Activated CD4-positive, alpha-beta T cell treated with anti-CD3 and anti-CD28 coated beads for 1 hour (primary cell): ENCODE data around the gene FGFR1OP2.
"Not testable (repeated sequence)": the region's sequence is repeated elsewhere in the genome, so short reads cannot be mapped to it uniquely, and the experiment has no call there.

ENCODE experiments used
- DNase-seq: peaks from one replicate; pipeline ENCODE4 v3.0.0-alpha.2; 2020

Gene FGFR1OP2

GRCh38 chr12:26937863-26938700 is at the start of gene FGFR1OP2, which contains the start of gene INTS13:
TSS of gene FGFR1OP2 (plus strand) at chr12:26938470. CDS start at chr12:26954159, 15,689 bp downstream.
TSS of gene INTS13 (minus strand) at chr12:26937981. CDS start at chr12:26936803, 1,178 bp downstream.
- DNase-seq = peak; percentile 92

- no peak for DNase-seq
Observed at GRCh38 chr12:26890784-26891183, 47.5 kb upstream of the FGFR1OP2 start.

DNA sequence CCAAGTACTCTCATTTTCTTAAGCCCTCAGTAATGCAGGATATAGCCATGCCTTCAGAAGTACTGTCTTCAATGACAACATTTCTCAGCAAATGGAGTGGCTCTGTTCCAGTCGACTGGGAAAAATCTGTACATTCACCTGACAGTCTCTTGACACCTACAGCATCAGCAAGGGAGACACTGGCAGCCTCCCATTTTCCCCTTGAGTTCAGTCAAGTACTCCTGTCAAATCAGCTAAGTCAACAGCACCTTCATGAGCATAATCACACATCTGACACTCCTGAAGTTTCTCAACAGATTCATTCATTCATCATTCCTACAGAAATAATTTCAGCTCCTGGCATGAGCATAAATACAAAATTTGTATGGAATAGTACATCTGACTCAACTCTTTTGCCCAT is 46.6 kb upstream of the FGFR1OP2 start:
- DNase-seq = no peak

DNA sequence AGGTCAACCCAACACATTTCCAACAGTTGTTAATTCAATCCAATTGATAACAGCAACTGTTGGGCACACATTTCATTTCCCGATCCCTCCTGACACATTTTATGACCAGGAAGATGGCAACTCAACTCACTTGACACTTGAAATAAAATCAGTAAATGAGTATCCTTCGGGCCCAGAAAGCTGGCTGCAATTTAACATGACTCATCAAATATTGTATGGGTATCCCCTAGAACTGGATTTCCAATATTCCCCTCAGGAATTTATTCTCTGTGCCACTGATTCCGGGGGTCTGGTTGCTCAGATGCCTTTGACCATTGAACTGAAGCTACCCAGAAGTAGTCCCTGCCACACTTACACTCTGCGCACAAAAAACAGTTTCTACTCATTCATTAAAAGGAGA is 42.6 kb upstream of the FGFR1OP2 start:
- DNase-seq = no peak

- no peak for DNase-seq
Observed at GRCh38 chr12:26896913-26897312, 41.4 kb upstream of the FGFR1OP2 start.

DNA sequence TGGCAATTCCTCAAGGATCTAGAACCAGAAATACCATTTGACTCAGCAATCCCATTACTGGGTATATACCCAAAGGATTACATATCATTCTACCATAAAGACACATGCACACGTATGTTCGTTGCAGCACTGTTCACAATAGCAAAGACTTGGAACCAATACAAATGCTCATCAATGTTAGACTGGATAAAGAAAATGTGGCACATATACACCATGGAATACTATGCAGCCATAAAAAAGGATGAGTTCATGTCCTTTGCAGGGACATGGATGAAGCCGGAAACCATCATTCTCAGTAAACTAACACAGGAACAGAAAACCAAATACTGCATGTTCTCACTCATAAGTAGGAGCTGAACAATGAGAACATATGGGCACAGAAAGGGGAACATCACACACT is 34.9 kb upstream of the FGFR1OP2 start:
- not testable (repeated sequence) for DNase-seq

- DNase-seq = no peak
Observed at GRCh38 chr12:26906024-26906423, 32.2 kb upstream of the FGFR1OP2 start.

DNA sequence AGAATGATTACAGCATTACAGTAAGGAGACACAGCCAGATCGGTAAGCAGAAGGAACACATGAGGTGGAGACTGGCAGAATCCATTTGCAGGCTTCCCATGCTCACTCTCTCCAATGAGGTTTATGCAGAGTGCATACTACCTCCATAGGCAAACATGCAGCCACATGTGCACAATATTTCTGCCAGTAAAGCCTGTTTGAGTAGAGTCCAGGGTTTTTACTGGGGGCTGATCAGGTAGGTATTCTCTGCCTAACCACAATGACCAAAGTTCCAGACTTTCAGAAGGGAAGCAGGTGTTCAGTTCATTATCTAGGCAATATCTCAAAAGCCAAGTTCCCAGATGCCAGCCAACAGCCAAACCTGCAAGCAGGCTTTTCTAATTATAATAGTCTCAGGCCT is 31.6 kb upstream of the FGFR1OP2 start:
- no peak for DNase-seq

DNA sequence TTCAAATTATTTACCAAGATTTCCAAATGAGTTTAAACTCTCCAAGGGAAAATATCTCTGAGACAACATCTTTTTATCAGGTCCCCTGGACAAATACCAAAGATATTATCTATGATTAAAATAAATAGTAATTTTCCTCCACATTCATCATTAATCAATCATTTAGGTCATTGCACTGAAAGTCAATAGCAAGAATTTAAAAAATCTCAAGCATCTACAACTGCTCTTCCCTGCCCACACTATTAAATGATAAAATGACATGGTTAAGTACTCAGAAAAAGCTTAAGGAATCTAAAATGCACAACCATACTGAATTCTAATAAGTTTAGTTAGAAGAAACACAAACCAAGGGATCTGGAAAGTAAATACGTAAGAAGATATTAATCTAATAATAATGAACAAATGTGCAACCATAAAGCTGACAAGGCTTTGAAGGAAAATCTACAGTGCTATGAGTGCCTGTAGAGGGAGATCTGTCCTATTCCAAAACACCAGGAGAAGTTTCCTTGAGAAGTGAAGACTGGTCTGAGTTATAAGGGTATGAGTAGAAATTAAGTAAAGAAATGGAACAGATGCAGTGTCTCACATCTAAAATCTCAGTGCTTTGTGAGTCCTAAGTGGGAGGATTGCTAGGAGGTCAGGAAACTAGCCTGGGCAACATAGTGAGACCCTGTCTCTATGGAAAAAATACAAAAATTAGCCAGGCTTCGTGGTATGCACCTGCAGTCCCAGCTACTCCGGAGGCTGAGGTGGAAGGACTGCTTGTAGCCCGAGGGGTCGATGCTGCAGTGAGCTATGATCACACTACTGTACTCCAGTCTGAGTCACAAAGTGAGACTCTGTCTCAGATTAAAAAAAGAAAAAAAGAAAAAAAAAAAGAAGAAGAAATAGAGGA is 19.7 kb upstream of the FGFR1OP2 start:
- DNase-seq = no peak

DNA sequence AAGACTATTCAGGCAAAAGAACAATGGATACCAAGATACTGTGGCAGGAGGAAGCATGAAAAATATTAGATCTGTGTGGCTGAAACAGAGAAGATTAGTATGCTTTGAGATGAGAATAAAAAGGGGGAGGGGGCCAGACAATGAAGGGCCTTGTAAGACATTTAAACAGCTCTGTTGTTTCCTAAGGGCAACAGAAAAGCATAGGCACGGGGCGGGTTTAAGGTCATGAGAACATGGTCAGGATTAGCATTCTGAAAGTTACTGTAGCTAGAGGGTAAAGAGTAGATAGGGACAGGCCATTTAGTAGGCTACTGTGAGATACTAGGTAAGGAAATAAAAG is 19.1 kb upstream of the FGFR1OP2 start:
- no peak for DNase-seq

DNA sequence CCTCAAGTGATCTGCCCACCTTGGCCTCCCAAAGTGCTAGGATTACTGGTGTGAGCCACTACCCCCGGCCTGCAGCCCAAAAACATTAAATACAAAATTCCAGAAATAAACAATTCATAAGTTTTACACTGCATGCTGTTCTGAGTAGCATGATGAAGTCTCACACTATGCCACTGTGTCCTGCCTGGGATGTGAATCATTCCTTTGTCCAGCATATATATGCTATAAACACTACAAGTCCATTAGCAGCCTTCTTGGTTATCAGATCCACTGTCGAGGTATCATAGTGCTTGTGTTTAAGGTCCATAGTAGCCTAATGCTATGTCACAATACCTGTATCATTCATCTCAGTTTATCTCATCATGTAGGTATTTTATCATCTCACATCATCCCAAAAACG is 16.4 kb upstream of the FGFR1OP2 start:
- DNase-seq = no peak

DNA sequence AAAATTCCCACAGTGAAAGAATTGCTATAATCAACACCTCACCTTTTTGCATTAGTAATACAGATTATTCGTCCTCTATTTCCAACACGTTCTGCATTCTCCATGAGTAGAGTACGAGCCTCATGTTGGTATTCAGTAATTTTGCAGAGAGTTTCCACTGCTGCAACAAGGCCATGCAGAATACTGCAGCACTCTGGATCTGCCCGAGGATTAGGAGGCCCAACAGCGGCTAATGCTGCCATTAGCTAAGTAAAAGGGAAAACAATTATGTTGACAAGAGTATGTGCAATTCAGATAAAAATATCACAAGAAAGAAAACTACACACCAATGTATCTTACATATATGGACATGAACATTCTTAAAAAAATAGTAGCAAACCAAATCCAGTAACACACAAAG is 9.6 kb upstream of the FGFR1OP2 start:
- DNase-seq = no peak

- no peak for DNase-seq
Observed at GRCh38 chr12:26929590-26929989, 8.7 kb upstream of the FGFR1OP2 start.

DNA sequence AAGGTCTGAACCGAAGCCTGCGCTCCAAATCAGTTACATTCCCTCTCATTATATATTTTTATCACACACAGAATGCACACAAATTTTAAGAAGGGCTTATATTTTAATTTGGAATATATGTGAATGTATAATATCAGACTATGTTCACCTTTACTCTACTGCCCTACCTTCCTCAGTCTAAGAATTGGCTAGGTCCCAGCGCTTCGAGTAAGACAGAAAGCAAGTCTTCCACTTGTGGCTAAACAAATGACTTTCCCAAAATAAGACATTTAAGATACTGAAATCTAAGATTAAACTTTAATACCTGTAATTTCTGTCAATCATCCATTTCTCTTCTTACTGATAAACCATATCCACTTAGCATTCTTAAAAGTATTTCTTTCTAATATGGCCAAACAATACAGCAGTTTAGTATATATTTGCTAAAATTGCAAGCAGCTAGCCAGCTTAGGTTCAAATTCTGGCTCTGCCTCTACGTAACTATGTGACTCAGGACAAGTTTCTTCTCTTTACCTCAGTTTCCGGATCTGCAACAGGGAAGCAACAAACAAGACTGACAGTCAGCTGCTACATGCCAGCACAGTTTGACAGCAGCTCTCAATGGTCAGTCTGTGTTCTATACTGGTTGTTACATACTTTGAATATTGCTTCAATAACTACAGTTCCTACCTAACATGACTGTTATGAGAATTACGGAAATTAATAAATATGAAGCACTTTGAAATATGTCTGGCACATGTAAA is 2.5 kb upstream of the FGFR1OP2 start:
- DNase-seq = no peak

- no peak for DNase-seq
Observed at GRCh38 chr12:26936559-26937442, 1.5 kb upstream of the FGFR1OP2 start.

- DNase-seq = no peak
Observed at GRCh38 chr12:26937443-26937862, 817 bp upstream of the FGFR1OP2 start.

DNA sequence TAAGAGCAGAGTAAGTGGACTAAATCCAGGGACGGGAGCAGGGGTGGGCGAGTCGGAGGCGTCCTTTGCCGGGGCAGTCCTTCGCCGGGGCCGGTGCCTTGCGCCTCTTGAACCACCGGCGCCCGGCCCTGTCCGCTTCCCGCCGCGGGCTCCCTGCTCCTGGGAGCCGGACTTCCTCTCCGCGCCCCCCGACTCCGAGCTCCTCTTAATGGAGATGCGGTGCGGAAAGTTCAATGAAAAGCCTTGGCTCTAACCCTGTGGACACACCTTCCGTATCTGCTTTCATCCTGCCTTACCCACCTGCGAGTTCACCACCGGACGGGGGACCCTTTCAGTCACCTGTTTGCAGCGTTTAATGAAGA is 412 bp downstream of the FGFR1OP2 start:
- no peak for DNase-seq

DNA sequence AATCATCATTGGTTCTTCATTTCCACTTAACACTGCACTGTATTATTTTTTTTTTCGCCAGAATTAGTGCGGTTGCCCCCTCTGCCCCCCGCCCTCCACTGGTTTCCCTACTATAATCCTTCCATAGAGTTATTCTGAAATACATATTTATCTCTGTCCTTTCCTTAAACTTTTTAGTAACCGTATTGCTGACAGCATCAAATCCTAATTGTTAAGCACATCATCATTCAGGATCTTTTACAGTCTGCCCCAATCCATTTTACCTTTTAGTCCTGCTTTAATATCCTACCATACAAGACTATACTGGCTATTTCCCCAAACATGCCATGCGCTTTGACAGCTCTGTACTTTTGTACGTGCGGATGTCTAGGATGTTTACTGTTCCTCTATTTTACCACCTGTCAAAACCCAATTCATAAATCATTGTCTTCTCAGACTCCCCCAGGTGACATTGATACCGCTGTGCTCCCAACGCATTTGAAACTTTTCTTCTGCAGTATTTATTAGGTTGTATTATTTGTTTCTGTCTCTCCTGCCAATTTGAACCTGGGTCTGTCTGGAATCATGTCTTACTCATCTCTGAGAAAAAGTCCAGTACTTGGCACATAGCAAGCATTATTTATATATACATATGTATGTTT is 1.0 kb downstream of the FGFR1OP2 start:
- DNase-seq = no peak

GRCh38 chr12:26939953-26940352 is 1.7 kb downstream of the FGFR1OP2 start:
- DNase-seq = no peak

- no peak for DNase-seq
Observed at GRCh38 chr12:26940516-26941214, 2.4 kb downstream of the FGFR1OP2 start.

GRCh38 chr12:26941215-26941594 is 2.9 kb downstream of the FGFR1OP2 start:
- no peak for DNase-seq
